ENCODE results near the gene PLOD3. TPM values are rescaled to one million over a fixed set of nuclear protein-coding genes. Genes with fewer than 3 reads are reported as not detected.
"Not testable (repeated sequence)": the region's sequence is repeated elsewhere in the genome, so short reads cannot be mapped to it uniquely, and the experiment has no call there.

Gene PLOD3
- total and polyA plus RNA-seq, 9 donors, result 14.2 to 51.9 (median 38.5) TPM

GRCh38 chr7:101206665-101207042 is 10.7 kb downstream of the PLOD3 start:
- peaks cover 4% of the 10 kb centered on the region for H3K27me3 ChIP-seq
- intact Hi-C loops (cut with DNase I), result no loop called here
- no peak overlapping the region for H3K27ac ChIP-seq
- H3K9me3 ChIP-seq, result no peaks in the 10 kb centered on the region
- DNase-seq, result no peak
- H3K4me1 ChIP-seq (ENCODE audit: insufficient read depth), result no peaks in the 10 kb centered on the region
- no peaks in the 10 kb centered on the region for H3K36me3 ChIP-seq
- WGBS, 3 donors, result 83 to 86% (median 84%) methylated on average over 19 of the region's 19 CpGs
- no peak overlapping the region for H3K4me3 ChIP-seq
- TF ChIP-seq CTCF (IDR thresholded peaks at IDR 0.05) (no peak), POLR2A (IDR thresholded peaks at IDR 0.05) (no peak), EP300 (IDR thresholded peaks at IDR 0.05) (no peak)

DNA sequence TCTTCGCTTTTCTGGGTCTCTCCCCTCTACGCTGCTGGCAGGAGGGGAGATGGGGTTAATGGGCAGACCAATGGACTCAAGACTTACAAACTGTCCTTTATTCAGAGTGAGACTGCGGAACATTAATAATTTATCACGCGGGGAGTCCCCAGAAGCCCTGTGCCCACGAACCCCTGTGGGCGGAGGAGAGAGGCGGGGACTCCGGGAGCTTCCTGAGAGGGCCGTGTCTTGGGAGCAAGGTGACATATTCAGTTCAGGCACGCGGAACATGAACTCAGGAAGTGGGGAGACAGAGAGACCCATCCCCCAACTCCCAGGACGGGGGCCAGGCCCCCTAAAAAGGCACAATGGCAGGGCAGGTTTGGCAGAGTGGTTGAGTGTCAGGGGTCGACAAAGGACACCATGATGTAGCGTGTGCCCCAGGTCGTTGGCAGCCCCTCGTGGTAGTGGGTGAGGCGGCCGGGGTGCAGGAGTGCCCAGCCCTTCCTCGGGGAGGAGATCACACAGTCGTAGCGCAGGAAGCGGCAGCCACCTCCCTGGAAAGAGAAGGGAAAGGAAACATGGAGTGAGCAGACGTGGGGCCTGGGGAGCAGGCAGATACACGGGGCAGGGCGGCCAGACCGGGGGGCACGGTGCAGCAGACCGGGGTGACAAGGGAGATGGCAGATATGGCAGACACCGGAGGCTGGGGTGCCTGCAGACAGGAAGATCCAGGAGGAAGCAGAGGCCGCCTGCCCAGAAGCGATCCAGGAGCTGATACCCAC is 11.3 kb downstream of the PLOD3 start:
- Histone ChIP-seq H3K9me3 (no peaks in the 10 kb centered on the region), H3K36me3 (no peaks in the 10 kb centered on the region), H3K4me1 (ENCODE audit: insufficient read depth) (no peaks in the 10 kb centered on the region), H3K27ac (no peak overlapping the region), H3K4me3 (no peak overlapping the region), H3K27me3 (peaks cover 4% of the 10 kb centered on the region)
- intact Hi-C loops (cut with DNase I), result no loop called here
- TF ChIP-seq EP300 (IDR thresholded peaks at IDR 0.05) (no peak), POLR2A (IDR thresholded peaks at IDR 0.05) (no peak), CTCF (IDR thresholded peaks at IDR 0.05) (no peak)
- DNase-seq, result no peak
- WGBS, 3 donors, result 80 to 85% (median 82%) methylated on average over 32 of the region's 32 CpGs

DNA sequence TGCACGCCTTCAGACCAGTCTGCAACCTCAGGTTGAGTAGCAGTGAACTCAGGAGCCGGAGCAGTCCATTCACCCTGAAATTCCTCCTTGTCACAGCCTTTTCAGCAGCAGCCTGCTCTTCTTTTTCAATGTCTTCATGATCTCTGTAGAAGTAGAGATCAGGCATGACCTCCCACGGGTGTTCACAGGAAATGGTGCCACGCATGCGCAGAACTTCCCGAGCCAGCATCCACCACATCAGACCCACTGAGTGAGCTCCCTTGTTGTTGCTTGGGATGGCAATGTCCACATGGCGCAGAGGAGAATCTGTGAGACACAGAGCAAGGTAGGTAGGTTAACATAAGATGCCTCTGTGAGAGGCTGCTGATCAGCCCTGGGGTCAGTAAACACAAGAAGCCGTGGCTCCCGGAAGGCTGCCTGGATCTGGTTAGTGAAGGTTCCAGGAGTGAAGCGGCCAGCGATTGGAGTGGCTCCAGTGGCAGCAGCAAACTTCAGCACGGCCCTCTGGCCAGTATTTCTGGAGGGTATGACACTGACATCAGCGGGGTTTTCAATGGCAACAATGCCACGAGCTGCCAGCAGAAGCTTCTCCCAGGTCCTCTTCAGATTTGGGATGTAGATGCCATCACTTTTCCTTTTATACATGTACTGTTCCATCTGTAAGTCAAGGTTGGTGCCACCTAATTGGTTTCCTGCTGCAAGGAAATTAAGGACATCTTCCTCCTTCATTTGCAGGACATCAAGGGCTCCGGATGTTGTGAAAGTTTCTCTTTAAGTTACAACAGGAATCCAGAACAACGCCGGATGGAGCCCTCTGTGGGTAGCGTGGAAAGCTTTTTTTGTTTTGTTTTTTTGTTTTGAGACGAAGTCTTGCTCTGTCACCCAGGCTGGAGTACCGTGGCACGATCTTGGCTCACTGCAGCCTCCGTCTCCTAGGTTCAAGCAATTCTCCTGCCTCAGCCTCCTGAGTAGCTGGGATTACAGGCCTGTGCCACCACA is 13.3 kb downstream of the PLOD3 start:
- not testable (repeated sequence) for H3K36me3 ChIP-seq; H3K9me3 ChIP-seq; DNase-seq; H3K4me3 ChIP-seq; H3K27ac ChIP-seq; H3K4me1 ChIP-seq (ENCODE audit: insufficient read depth); H3K27me3 ChIP-seq
- intact Hi-C loops (cut with DNase I), result loop anchor here in 1 of 4 donors (1.0 kb wide), 1 partner anchor 20 kb away; no protein-coding TSS in a partner anchor
- WGBS, 3 donors, result 56 to 71% (median 62%) methylated on average over 22 of the region's 22 CpGs

- peaks cover 4% of the 10 kb centered on the region for H3K27me3 ChIP-seq
- intact Hi-C loops (cut with DNase I), result no loop called here
- H3K4me3 ChIP-seq, result no peak overlapping the region
- no peaks in the 10 kb centered on the region for H3K4me1 ChIP-seq (ENCODE audit: insufficient read depth)
- H3K9me3 ChIP-seq, result no peaks in the 10 kb centered on the region
- H3K27ac ChIP-seq, result no peak overlapping the region
- no peak for DNase-seq
- H3K36me3 ChIP-seq, result no peaks in the 10 kb centered on the region
- TF ChIP-seq POLR2A (IDR thresholded peaks at IDR 0.05), result no peak
- WGBS, 3 donors, result 78 to 82% (median 79%) methylated on average over 5 of the region's 5 CpGs
Measured at GRCh38 chr7:101202603-101202918, 14.8 kb downstream of the PLOD3 start.

- H3K27me3 ChIP-seq, result peaks cover 4% of the 10 kb centered on the region
- WGBS, 3 donors, result 6% methylated on average over 63 to 75 of the region's 75 CpGs
- no peak overlapping the region for H3K27ac ChIP-seq
- no peaks in the 10 kb centered on the region for H3K4me1 ChIP-seq (ENCODE audit: insufficient read depth)
- DNase-seq, result no peak
- no peaks in the 10 kb centered on the region for H3K36me3 ChIP-seq
- intact Hi-C loops (cut with DNase I), result no loop called here
- TF ChIP-seq EP300 (IDR thresholded peaks at IDR 0.05) (no peak), POLR2A (IDR thresholded peaks at IDR 0.05) (no peak), CTCF (IDR thresholded peaks at IDR 0.05) (no peak)
- no peak overlapping the region for H3K4me3 ChIP-seq
- no peaks in the 10 kb centered on the region for H3K9me3 ChIP-seq
Measured at GRCh38 chr7:101201695-101202602, 15.4 kb downstream of the PLOD3 start.
